ENCODE data around the gene ATG2B. TPM values are rescaled to one million over a fixed set of nuclear protein-coding genes. Genes with fewer than 3 reads are reported as not detected.

ATG2B gene
- total and polyA plus RNA-seq, 2 donors (not counting 3 experiments of a cell fraction or from before 2014, with no cell fraction given) = 5.9 to 17.8 TPM

DNA sequence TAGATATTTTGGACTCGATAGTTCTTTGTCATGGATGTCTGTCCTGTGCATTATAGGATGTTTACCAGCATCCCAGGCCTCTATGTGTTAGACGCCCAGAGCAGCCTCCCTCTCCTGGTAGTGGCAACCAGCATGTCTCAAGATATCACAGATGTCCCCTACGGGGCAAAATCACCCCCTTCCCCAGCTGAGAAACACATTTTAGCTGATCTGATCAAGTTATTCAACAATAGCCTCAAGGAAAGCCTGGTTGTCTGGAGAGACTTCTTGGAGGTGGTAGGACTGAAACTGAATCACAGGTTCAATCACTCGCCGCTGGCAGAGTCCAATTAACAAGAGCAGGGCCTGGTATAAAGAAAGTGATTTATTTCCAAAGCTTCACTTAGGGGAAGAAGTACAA is 89.5 kb downstream of the ATG2B start:
- Histone ChIP-seq H3K27me3 (ENCODE audit: control insufficient read depth in 2 of 2, insufficient read depth in 2 of 2, low read length in 2 of 2) (no peaks in the 10 kb centered on the region), H3K4me3 (replicated peaks in 1 of 3; ENCODE audit: insufficient read depth in 1 of 3, low read depth in 1 of 3, low read length in 3 of 3) (no peak overlapping the region), H3K4me1 (ENCODE audit: control insufficient read depth, extremely low read depth, insufficient read depth, low read length) (no peaks in the 10 kb centered on the region), H3K9ac (replicated peaks; ENCODE audit: extremely low read depth, insufficient read depth, low read length) (no peak overlapping the region), H3K9me3 (replicated peaks; ENCODE audit: control insufficient read depth, insufficient read depth, low read length) (no peaks in the 10 kb centered on the region), H2AFZ (ENCODE audit: low read depth, low read length) (no peak overlapping the region), H3K79me2 (ENCODE audit: control insufficient read depth, insufficient read depth, low read length) (no peaks in the 10 kb centered on the region), H3K36me3 (ENCODE audit: control insufficient read depth in 2 of 2, extremely low read depth in 1 of 2, insufficient read depth in 2 of 2, low read length in 2 of 2) (no peaks in the 10 kb centered on the region), H3K4me2 (ENCODE audit: insufficient read depth, low read length) (no peak overlapping the region), H4K20me1 (replicated peaks; ENCODE audit: control insufficient read depth, extremely low read depth, insufficient read depth, low read length) (no peaks in the 10 kb centered on the region), H3K27ac (ENCODE audit: insufficient read depth, low read depth, low read length) (no peak overlapping the region), H3K9me1 (replicated peaks; ENCODE audit: control insufficient read depth, extremely low read depth, insufficient read depth, low read length) (no peaks in the 10 kb centered on the region)
- intact Hi-C loops (cut with micrococcal nuclease) (loop anchor here (2.0 kb wide), 1 partner anchor 69 kb away; the partner anchor contains the start of gene BDKRB2), dilution Hi-C loops (cut with MboI; ENCODE audit: extremely low pct_ligation_motif_present, low sequenced_read_pairs) (no loop called here)
- ChIA-PET POLR2A (no interaction called here), CTCF (interaction anchor here (0.9 to 4.1 kb wide), 7 partner anchors 13 to 745 kb away, joined by 3 to 42 read pairs (median 18); no protein-coding TSS in a partner anchor)
- BruUV-seq (replicated peaks) = no TSS peak
- no peak for FAIRE-seq
- TF ChIP-seq MYC (IDR thresholded peaks at IDR 0.05; ENCODE audit: low read depth, low read length) = no peak
- no peak for TF ChIP-seq POLR2AphosphoS5 (IDR thresholded peaks at IDR 0.05; ENCODE audit: insufficient read depth, low read depth, low read length)
- DNase-seq (ENCODE audit: low read depth, low spot score) = no peak

DNA sequence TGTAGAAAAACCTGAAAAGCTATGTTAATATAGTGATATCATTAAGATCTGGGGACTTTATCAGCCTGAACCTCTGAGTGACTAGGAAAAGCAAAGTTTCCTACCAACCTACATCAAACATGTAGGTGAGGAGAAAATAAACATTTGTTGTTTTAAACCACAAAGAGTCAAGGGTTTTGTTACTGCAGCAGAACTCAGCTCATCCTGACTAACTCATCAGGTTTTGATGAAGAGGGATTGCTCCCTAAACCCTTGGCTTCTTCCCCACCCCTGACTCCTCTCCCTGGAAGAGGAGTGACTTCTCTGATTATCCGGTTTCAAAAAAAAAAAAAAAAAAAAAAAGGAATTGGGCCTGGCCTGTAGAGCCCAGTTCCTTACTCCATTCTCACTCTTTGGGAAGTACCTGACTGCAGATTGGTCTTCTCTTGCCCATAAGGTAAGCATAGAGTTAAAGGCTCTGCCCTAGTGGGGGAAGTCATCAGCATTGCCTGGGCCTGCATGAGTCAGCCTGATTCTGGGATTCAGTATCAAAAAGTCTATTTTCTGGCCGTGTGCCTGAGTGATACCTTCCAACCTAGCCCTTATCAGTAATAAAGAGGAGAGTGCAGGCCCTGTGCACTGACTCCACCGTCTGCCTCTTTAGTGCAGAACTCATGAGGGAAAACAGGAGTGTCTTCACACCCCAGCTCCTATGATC is 90.2 kb downstream of the ATG2B start:
- H3K4me3 ChIP-seq (replicated peaks in 1 of 3; ENCODE audit: insufficient read depth in 1 of 3, low read depth in 1 of 3, low read length in 3 of 3) = no peak overlapping the region
- dilution Hi-C loops (cut with MboI; ENCODE audit: extremely low pct_ligation_motif_present, low sequenced_read_pairs) (no loop called here), intact Hi-C loops (cut with micrococcal nuclease) (no loop called here)
- H3K9me1 ChIP-seq (replicated peaks; ENCODE audit: control insufficient read depth, extremely low read depth, insufficient read depth, low read length) = no peaks in the 10 kb centered on the region
- no peaks in the 10 kb centered on the region for H3K27me3 ChIP-seq (ENCODE audit: control insufficient read depth in 2 of 2, insufficient read depth in 2 of 2, low read length in 2 of 2)
- H3K9ac ChIP-seq (replicated peaks; ENCODE audit: extremely low read depth, insufficient read depth, low read length) = no peak overlapping the region
- FAIRE-seq (no peak), DNase-seq (ENCODE audit: low read depth, low spot score) (no peak)
- no peaks in the 10 kb centered on the region for H3K4me1 ChIP-seq (ENCODE audit: control insufficient read depth, extremely low read depth, insufficient read depth, low read length)
- ChIA-PET POLR2A (no interaction called here), CTCF (interaction anchor here (1.0 to 1.2 kb wide), 2 partner anchors 172 to 706 kb away, joined by 3 to 4 read pairs; no protein-coding TSS in a partner anchor)
- H3K36me3 ChIP-seq (ENCODE audit: control insufficient read depth in 2 of 2, extremely low read depth in 1 of 2, insufficient read depth in 2 of 2, low read length in 2 of 2) = no peaks in the 10 kb centered on the region
- H2AFZ ChIP-seq (ENCODE audit: low read depth, low read length) = no peak overlapping the region
- no TSS peak for BruUV-seq (replicated peaks)
- H3K27ac ChIP-seq (ENCODE audit: insufficient read depth, low read depth, low read length) = no peak overlapping the region
- H3K79me2 ChIP-seq (ENCODE audit: control insufficient read depth, insufficient read depth, low read length) = no peaks in the 10 kb centered on the region
- no peaks in the 10 kb centered on the region for H4K20me1 ChIP-seq (replicated peaks; ENCODE audit: control insufficient read depth, extremely low read depth, insufficient read depth, low read length)
- no peak overlapping the region for H3K4me2 ChIP-seq (ENCODE audit: insufficient read depth, low read length)
- TF ChIP-seq GATA2 (IDR thresholded peaks at IDR 0.05; ENCODE audit: insufficient read depth, insufficient read length, low read depth, low read length) = no peak
- TF ChIP-seq, protein P1, sequence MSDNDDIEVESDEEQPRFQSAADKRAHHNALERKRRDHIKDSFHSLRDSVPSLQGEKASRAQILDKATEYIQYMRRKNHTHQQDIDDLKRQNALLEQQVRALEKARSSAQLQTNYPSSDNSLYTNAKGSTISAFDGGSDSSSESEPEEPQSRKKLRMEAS (IDR thresholded peaks at IDR 0.05; ENCODE audit: insufficient read depth, insufficient read length) = no peak
- no peak for TF ChIP-seq MYC (IDR thresholded peaks at IDR 0.05; ENCODE audit: low read depth, low read length)
- TF ChIP-seq, protein P2, sequence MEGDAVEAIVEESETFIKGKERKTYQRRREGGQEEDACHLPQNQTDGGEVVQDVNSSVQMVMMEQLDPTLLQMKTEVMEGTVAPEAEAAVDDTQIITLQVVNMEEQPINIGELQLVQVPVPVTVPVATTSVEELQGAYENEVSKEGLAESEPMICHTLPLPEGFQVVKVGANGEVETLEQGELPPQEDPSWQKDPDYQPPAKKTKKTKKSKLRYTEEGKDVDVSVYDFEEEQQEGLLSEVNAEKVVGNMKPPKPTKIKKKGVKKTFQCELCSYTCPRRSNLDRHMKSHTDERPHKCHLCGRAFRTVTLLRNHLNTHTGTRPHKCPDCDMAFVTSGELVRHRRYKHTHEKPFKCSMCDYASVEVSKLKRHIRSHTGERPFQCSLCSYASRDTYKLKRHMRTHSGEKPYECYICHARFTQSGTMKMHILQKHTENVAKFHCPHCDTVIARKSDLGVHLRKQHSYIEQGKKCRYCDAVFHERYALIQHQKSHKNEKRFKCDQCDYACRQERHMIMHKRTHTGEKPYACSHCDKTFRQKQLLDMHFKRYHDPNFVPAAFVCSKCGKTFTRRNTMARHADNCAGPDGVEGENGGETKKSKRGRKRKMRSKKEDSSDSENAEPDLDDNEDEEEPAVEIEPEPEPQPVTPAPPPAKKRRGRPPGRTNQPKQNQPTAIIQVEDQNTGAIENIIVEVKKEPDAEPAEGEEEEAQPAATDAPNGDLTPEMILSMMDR (IDR thresholded peaks at IDR 0.05; ENCODE audit: extremely low read depth in 1 of 2, insufficient read depth in 1 of 2, low read depth in 1 of 2, low read length in 2 of 2) = no peak
- no peaks in the 10 kb centered on the region for H3K9me3 ChIP-seq (replicated peaks; ENCODE audit: control insufficient read depth, insufficient read depth, low read length)

Measured in endothelial cell of umbilical vein (primary cell).